ENCODE measurements around the gene MTUS2. TPM values are rescaled to one million over a fixed set of nuclear protein-coding genes. Genes with fewer than 3 reads are reported as not detected.

Gene MTUS2
- total and polyA plus RNA-seq, 2 experiments from 2014 or later: 0.27 to 0.38 TPM

Small RNAs within 50 kb of the gene (small RNA-seq; reads per million reads assigned to genes)
- gene AL359741.1 (ENCODE audit: low replicate concordance): not detected

Other genes with a start within 250 kb of the MTUS2 start
- gene POMP, start 161.2 kb upstream of the MTUS2 start, total RNA-seq (2014; rRNA removed; shearing (Covaris generic)): 92.6 and 95.9 TPM in 2 replicates
- 389 and 446 TPM in 2 replicates for gene POMP, start 161.2 kb upstream of the MTUS2 start, polyA plus RNA-seq (2016; fragmentation: Nextera tagmentation; extraction: Ambion mirVana)
- gene SLC46A3, start 101.4 kb upstream of the MTUS2 start, total RNA-seq (2014; rRNA removed; shearing (Covaris generic)): 0.28 and 0.39 TPM in 2 replicates
- gene SLC46A3, start 101.4 kb upstream of the MTUS2 start, polyA plus RNA-seq (2016; fragmentation: Nextera tagmentation; extraction: Ambion mirVana): 0.16 and 0.21 TPM in 2 replicates